Nasal cavity respiratory epithelium epithelial cell of viscerocranial mucosa (primary cell): ENCODE measurements around the gene CLCA1. TPM values are rescaled to one million over a fixed set of nuclear protein-coding genes. Genes with fewer than 3 reads are reported as not detected.

Experiments
- total RNA-seq: library from RNA; depleted of rRNA; stranded (reverse); fragments of >200 nt; gene quantifications from 2 replicates; pipeline ENCODE4 v1.2.3, GENCODE V29; 2014

The CLCA1 gene
- 0.07 TPM in 1 of 2 replicates, not detected in the other for total RNA-seq

DNA sequence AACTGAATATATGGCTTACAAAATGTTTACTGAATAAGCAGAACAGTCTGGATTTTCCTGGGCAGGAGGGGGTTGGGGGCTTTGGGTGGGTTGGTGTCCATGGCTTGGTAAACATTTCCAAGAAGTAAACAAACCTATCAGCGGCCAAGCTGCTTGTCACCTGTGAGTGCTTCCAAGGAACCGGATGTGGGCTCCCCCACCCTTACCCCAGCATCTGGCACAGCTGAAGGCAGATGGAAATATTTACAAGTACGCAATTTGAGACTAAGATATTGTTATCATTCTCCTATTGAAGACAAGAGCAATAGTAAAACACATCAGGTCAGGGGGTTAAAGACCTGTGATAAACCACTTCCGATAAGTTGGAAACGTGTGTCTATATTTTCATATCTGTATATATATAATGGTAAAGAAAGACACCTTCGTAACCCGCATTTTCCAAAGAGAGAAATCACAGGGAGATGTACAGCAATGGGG lies at the start of gene CLCA1:
TSS of gene CLCA1 (plus strand) at position 427 of the 477 bp plus-strand sequence. CDS start at position 472, 45 bp downstream.

GRCh38 chr1:86423873-86424272 lies 44.9 kb upstream of the CLCA1 start, which contains the start of gene CLCA2:
Gene CLCA2, plus strand, starts transcription at chr1:86424171. Its CDS starts 77 bp downstream, at chr1:86424248.

GRCh38 chr1:86546787-86547221 lies 78.1 kb downstream of the CLCA1 start, which contains the start of gene CLCA4:
Gene CLCA4, plus strand, starts transcription at chr1:86547078. Its CDS starts 42 bp downstream, at chr1:86547120.

Other genes with a start within 250 kb of the CLCA1 start
- 10.3 and 28.3 TPM in 2 replicates for gene ODF2L, start 72.6 kb upstream of the CLCA1 start, total RNA-seq
- gene CLCA2, start 44.8 kb upstream of the CLCA1 start, total RNA-seq = 93.0 and 180 TPM in 2 replicates
- gene CLCA4, start 78.2 kb downstream of the CLCA1 start, total RNA-seq = 0.34 and 26.7 TPM in 2 replicates
- 23.2 and 68.0 TPM in 2 replicates for gene SH3GLB1, start 235.6 kb downstream of the CLCA1 start, total RNA-seq